K562 (cell line): ENCODE results near the gene TRIO.

Source experiments
- FOSL1 ChIP-seq: fragments of 200-800 bp; sonication (Bioruptor generic); conservative IDR thresholded peaks from 2 replicates; pipeline ENCODE4 v1.6.1; 2016; ENCODE audit warnings: missing genetic modification characterization, missing compliant biosample characterization
- PATZ1 ChIP-seq: fragments of 250-450 bp; sonication (Bioruptor Pico); IDR thresholded peaks from 2 replicates; pipeline ENCODE4 v1.5.0; 2020; ENCODE audit warnings: mild to moderate bottlenecking, borderline replicate concordance
- POLR2A ChIP-seq: fragments of 450-650 bp; conservative IDR thresholded peaks from 2 replicates; pipeline ENCODE4 v1.6.1; 2016
- ZBTB7A ChIP-seq: IDR thresholded peaks from 2 replicates; pipeline ENCODE4 v1.6.1; 2011; ENCODE audit warnings: low read depth, mild to moderate bottlenecking, low read length, moderate library complexity, borderline replicate concordance; ENCODE audit not compliant: control insufficient read depth
- ZNF586 ChIP-seq: fragments of 450-650 bp; formaldehyde crosslinking; conservative IDR thresholded peaks from 2 replicates; pipeline ENCODE4 v1.4.0; 2020; ENCODE audit warnings: mild to moderate bottlenecking, moderate library complexity

DNA sequence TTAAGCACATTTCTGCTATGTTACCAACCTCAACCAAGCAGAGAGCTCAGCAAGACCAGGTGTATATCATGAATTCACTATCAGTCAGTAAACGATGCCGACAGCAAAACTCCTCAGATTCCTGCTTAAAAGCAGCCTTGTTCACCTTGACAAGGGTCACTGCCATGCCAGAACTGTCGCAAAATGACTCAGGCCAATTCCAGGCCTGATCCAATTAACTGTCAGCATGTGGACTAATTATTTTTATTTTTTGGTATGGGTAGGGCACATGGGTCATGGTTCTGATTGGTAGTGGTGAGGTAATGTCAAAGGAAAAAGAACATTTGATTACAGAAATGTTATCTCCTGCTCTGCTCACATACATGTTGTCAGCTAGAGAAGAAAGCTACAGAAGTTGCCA, 224.2 kb downstream of the TRIO start:
- TF ChIP-seq POLR2A (no peak), PATZ1 (no peak), ZBTB7A (no peak), FOSL1 (tag) (no peak), ZNF586 (no peak)
